ENCODE results near the gene CRHR1.

Gene CRHR1

GRCh38 chr17:45757431-45758218, 26.5 kb upstream of the CRHR1 start:
- WGBS, 2 experiments = 93 to 94% methylated on average over 13 of the region's 13 CpGs
- H3K27me3 ChIP-seq (ENCODE audit: control insufficient read depth, insufficient read depth, low read length, poor library complexity, severe bottlenecking) = no peaks in the 10 kb centered on the region

GRCh38 chr17:45758544-45758943, 25.6 kb upstream of the CRHR1 start:
- no CpG with 5 or more reads among the region's 1 CpG for WGBS, 2 experiments
- H3K36me3 ChIP-seq (ENCODE audit: control insufficient read depth, insufficient read depth, low read length) = no peaks in the 10 kb centered on the region
- H3K27ac ChIP-seq (ENCODE audit: insufficient read depth, low read depth, low read length, poor library complexity, severe bottlenecking) = no peak overlapping the region
- no peaks in the 10 kb centered on the region for H3K4me1 ChIP-seq (ENCODE audit: control insufficient read depth, insufficient read depth, low read length)
- no peak overlapping the region for H3K4me3 ChIP-seq (ENCODE audit: insufficient read depth, low read depth, low read length)
- H3K9me3 ChIP-seq (ENCODE audit: control insufficient read depth, low read length) = no peaks in the 10 kb centered on the region
- H3K27me3 ChIP-seq (ENCODE audit: control insufficient read depth, insufficient read depth, low read length, poor library complexity, severe bottlenecking) = no peaks in the 10 kb centered on the region

More at GRCh38 chr17:45757431-45758218, 26.5 kb upstream of the CRHR1 start:
- H3K36me3 ChIP-seq (ENCODE audit: control insufficient read depth, insufficient read depth, low read length) = no peaks in the 10 kb centered on the region
- no peaks in the 10 kb centered on the region for H3K9me3 ChIP-seq (ENCODE audit: control insufficient read depth, low read length)
- H3K4me3 ChIP-seq (ENCODE audit: insufficient read depth, low read depth, low read length) = no peak overlapping the region
- no peaks in the 10 kb centered on the region for H3K4me1 ChIP-seq (ENCODE audit: control insufficient read depth, insufficient read depth, low read length)
- H3K27ac ChIP-seq (ENCODE audit: insufficient read depth, low read depth, low read length, poor library complexity, severe bottlenecking) = no peak overlapping the region

- H3K9me3 ChIP-seq (ENCODE audit: control insufficient read depth, low read length) = no peaks in the 10 kb centered on the region
- no peak overlapping the region for H3K4me3 ChIP-seq (ENCODE audit: insufficient read depth, low read depth, low read length)
- no peaks in the 10 kb centered on the region for H3K4me1 ChIP-seq (ENCODE audit: control insufficient read depth, insufficient read depth, low read length)
- 85 to 86% methylated on average over 3 of the region's 3 CpGs for WGBS, 2 experiments
- H3K27ac ChIP-seq (ENCODE audit: insufficient read depth, low read depth, low read length, poor library complexity, severe bottlenecking) = no peak overlapping the region
- no peaks in the 10 kb centered on the region for H3K36me3 ChIP-seq (ENCODE audit: control insufficient read depth, insufficient read depth, low read length)
- no peaks in the 10 kb centered on the region for H3K27me3 ChIP-seq (ENCODE audit: control insufficient read depth, insufficient read depth, low read length, poor library complexity, severe bottlenecking)
Observed at GRCh38 chr17:45759761-45760160, 24.4 kb upstream of the CRHR1 start.

GRCh38 chr17:45761957-45762565, 22.1 kb upstream of the CRHR1 start:
- Histone ChIP-seq H3K9me3 (ENCODE audit: control insufficient read depth, low read length) (no peaks in the 10 kb centered on the region), H3K4me1 (ENCODE audit: control insufficient read depth, insufficient read depth, low read length) (no peaks in the 10 kb centered on the region), H3K27me3 (ENCODE audit: control insufficient read depth, insufficient read depth, low read length, poor library complexity, severe bottlenecking) (no peaks in the 10 kb centered on the region), H3K36me3 (ENCODE audit: control insufficient read depth, insufficient read depth, low read length) (no peaks in the 10 kb centered on the region), H3K4me3 (ENCODE audit: insufficient read depth, low read depth, low read length) (no peak overlapping the region), H3K27ac (ENCODE audit: insufficient read depth, low read depth, low read length, poor library complexity, severe bottlenecking) (no peak overlapping the region)
- WGBS, 2 experiments = 80 to 82% methylated on average over 4 of the region's 4 CpGs

- H3K9me3 ChIP-seq (ENCODE audit: control insufficient read depth, low read length) = no peaks in the 10 kb centered on the region
- no peak overlapping the region for H3K27ac ChIP-seq (ENCODE audit: insufficient read depth, low read depth, low read length, poor library complexity, severe bottlenecking)
- no peaks in the 10 kb centered on the region for H3K36me3 ChIP-seq (ENCODE audit: control insufficient read depth, insufficient read depth, low read length)
- H3K27me3 ChIP-seq (ENCODE audit: control insufficient read depth, insufficient read depth, low read length, poor library complexity, severe bottlenecking) = no peaks in the 10 kb centered on the region
- H3K4me3 ChIP-seq (ENCODE audit: insufficient read depth, low read depth, low read length) = no peak overlapping the region
- 76 to 79% methylated on average over 7 of the region's 7 CpGs for WGBS, 2 experiments
- H3K4me1 ChIP-seq (ENCODE audit: control insufficient read depth, insufficient read depth, low read length) = peaks cover 5% of the 10 kb centered on the region
Observed at GRCh38 chr17:45763182-45763581, 20.9 kb upstream of the CRHR1 start.

GRCh38 chr17:45764479-45764878, 19.6 kb upstream of the CRHR1 start:
- H3K27me3 ChIP-seq (ENCODE audit: control insufficient read depth, insufficient read depth, low read length, poor library complexity, severe bottlenecking) = no peaks in the 10 kb centered on the region

GRCh38 chr17:45768000-45768399, 16.1 kb upstream of the CRHR1 start:
- WGBS, 2 experiments = 52 to 54% methylated on average over 4 of the region's 4 CpGs
- peaks cover 18% of the 10 kb centered on the region for H3K4me1 ChIP-seq (ENCODE audit: control insufficient read depth, insufficient read depth, low read length)
- no peak overlapping the region for H3K4me3 ChIP-seq (ENCODE audit: insufficient read depth, low read depth, low read length)
- H3K27ac ChIP-seq (ENCODE audit: insufficient read depth, low read depth, low read length, poor library complexity, severe bottlenecking) = no peak overlapping the region
- no peaks in the 10 kb centered on the region for H3K27me3 ChIP-seq (ENCODE audit: control insufficient read depth, insufficient read depth, low read length, poor library complexity, severe bottlenecking)
- H3K36me3 ChIP-seq (ENCODE audit: control insufficient read depth, insufficient read depth, low read length) = no peaks in the 10 kb centered on the region
- H3K9me3 ChIP-seq (ENCODE audit: control insufficient read depth, low read length) = no peaks in the 10 kb centered on the region

More at GRCh38 chr17:45764479-45764878, 19.6 kb upstream of the CRHR1 start:
- Histone ChIP-seq H3K36me3 (ENCODE audit: control insufficient read depth, insufficient read depth, low read length) (no peaks in the 10 kb centered on the region), H3K27ac (ENCODE audit: insufficient read depth, low read depth, low read length, poor library complexity, severe bottlenecking) (no peak overlapping the region), H3K4me1 (ENCODE audit: control insufficient read depth, insufficient read depth, low read length) (peaks cover 5% of the 10 kb centered on the region), H3K9me3 (ENCODE audit: control insufficient read depth, low read length) (no peaks in the 10 kb centered on the region), H3K4me3 (ENCODE audit: insufficient read depth, low read depth, low read length) (no peak overlapping the region)

- peaks cover 18% of the 10 kb centered on the region for H3K4me1 ChIP-seq (ENCODE audit: control insufficient read depth, insufficient read depth, low read length)
- WGBS, 2 experiments = 44 to 47% methylated on average over 10 of the region's 10 CpGs
- H3K4me3 ChIP-seq (ENCODE audit: insufficient read depth, low read depth, low read length) = no peak overlapping the region
- no peak overlapping the region for H3K27ac ChIP-seq (ENCODE audit: insufficient read depth, low read depth, low read length, poor library complexity, severe bottlenecking)
- no peaks in the 10 kb centered on the region for H3K36me3 ChIP-seq (ENCODE audit: control insufficient read depth, insufficient read depth, low read length)
- H3K27me3 ChIP-seq (ENCODE audit: control insufficient read depth, insufficient read depth, low read length, poor library complexity, severe bottlenecking) = no peaks in the 10 kb centered on the region
- H3K9me3 ChIP-seq (ENCODE audit: control insufficient read depth, low read length) = no peaks in the 10 kb centered on the region
Observed at GRCh38 chr17:45770632-45771270, 13.4 kb upstream of the CRHR1 start.

GRCh38 chr17:45771271-45771959, 12.7 kb upstream of the CRHR1 start:
- Histone ChIP-seq H3K4me3 (ENCODE audit: insufficient read depth, low read depth, low read length) (no peak overlapping the region), H3K27ac (ENCODE audit: insufficient read depth, low read depth, low read length, poor library complexity, severe bottlenecking) (no peak overlapping the region)

GRCh38 chr17:45775148-45775547, 9.0 kb upstream of the CRHR1 start:
- peaks cover 12% of the 10 kb centered on the region for H3K4me1 ChIP-seq (ENCODE audit: control insufficient read depth, insufficient read depth, low read length)
- H3K36me3 ChIP-seq (ENCODE audit: control insufficient read depth, insufficient read depth, low read length) = no peaks in the 10 kb centered on the region
- WGBS, 2 experiments = 85% methylated on average over 5 of the region's 5 CpGs
- H3K4me3 ChIP-seq (ENCODE audit: insufficient read depth, low read depth, low read length) = no peak overlapping the region
- no peak overlapping the region for H3K27ac ChIP-seq (ENCODE audit: insufficient read depth, low read depth, low read length, poor library complexity, severe bottlenecking)
- no peaks in the 10 kb centered on the region for H3K9me3 ChIP-seq (ENCODE audit: control insufficient read depth, low read length)
- no peaks in the 10 kb centered on the region for H3K27me3 ChIP-seq (ENCODE audit: control insufficient read depth, insufficient read depth, low read length, poor library complexity, severe bottlenecking)

More at GRCh38 chr17:45771271-45771959, 12.7 kb upstream of the CRHR1 start:
- Histone ChIP-seq H3K36me3 (ENCODE audit: control insufficient read depth, insufficient read depth, low read length) (no peaks in the 10 kb centered on the region), H3K27me3 (ENCODE audit: control insufficient read depth, insufficient read depth, low read length, poor library complexity, severe bottlenecking) (no peaks in the 10 kb centered on the region), H3K4me1 (ENCODE audit: control insufficient read depth, insufficient read depth, low read length) (peaks cover 18% of the 10 kb centered on the region), H3K9me3 (ENCODE audit: control insufficient read depth, low read length) (no peaks in the 10 kb centered on the region)
- WGBS, 2 experiments = 41 to 45% methylated on average over 12 of the region's 12 CpGs

Measured in ectodermal cell (in vitro differentiated cells).